ENCODE data around the gene MAPK14. TPM values are rescaled to one million over a fixed set of nuclear protein-coding genes. Genes with fewer than 3 reads are reported as not detected.

The MAPK14 gene
- total and polyA plus RNA-seq, 2 of the 4 experiments (the other 2 are of a cell fraction) = 28.4 to 74.4 TPM

GRCh38 chr6:36098253-36098919 lies 70.8 kb downstream of the MAPK14 start:
- H3K9me3 ChIP-seq (ENCODE audit: control insufficient read depth, insufficient read depth, low read length) = no peaks in the 10 kb centered on the region; the same call in 1 of the 2 replicates
- in situ Hi-C loops (cut with MboI; ENCODE audit: low sequenced_read_pairs) = loop anchor here (5.0 kb wide), 1 partner anchor 71 kb away; the partner anchor contains the start of gene MAPK14
- ChIA-PET POLR2A (ENCODE audit: unreplicated experiment) (no interaction called here), CTCF (no interaction called here)
- H4K91ac ChIP-seq (ENCODE audit: insufficient read depth, low read depth, low read length) = no peak overlapping the region
- H3K79me1 ChIP-seq (ENCODE audit: low read depth in 1 of 2, low read length in 2 of 2) = peaks cover 14 to 23% of the 10 kb centered on the region in 2 experiments; a peak in 2 of 4 replicates
- no peak overlapping the region for H3K23ac ChIP-seq (ENCODE audit: low read depth, low read length)
- DNase-seq (no peak), ATAC-seq (ENCODE audit: low read depth) (no peak)
- no peak overlapping the region for H4K8ac ChIP-seq (ENCODE audit: low read depth in 2 of 2, low read length in 2 of 2)
- no peak overlapping the region for H3K56ac ChIP-seq (ENCODE audit: extremely low read depth, insufficient read depth, low read length)
- no peak overlapping the region for H2BK120ac ChIP-seq (ENCODE audit: low read depth, low read length)
- intact Hi-C loops (cut with micrococcal nuclease) = loop anchor here (5.0 to 10.0 kb wide), 5 partner anchors 184 to 576 kb away; no protein-coding TSS in a partner anchor
- dilution Hi-C loops (cut with HindIII; ENCODE audit: low sequenced_read_pairs, unreplicated experiment) = no loop called here
- H3K27me3 ChIP-seq (ENCODE audit: control insufficient read depth, insufficient read depth, low read length) = no peaks in the 10 kb centered on the region
- H2BK20ac ChIP-seq (ENCODE audit: low read depth, low read length) = no peak overlapping the region
- H2AK9ac ChIP-seq (replicated peaks; ENCODE audit: low read depth, low read length, poor library complexity) = no peak overlapping the region
- H3K4me2 ChIP-seq (ENCODE audit: low read depth, low read length) = no peak overlapping the region
- H2AK5ac ChIP-seq (ENCODE audit: low read depth, low read length) = no peak overlapping the region
- peaks cover 3% of the 10 kb centered on the region; the same call in 1 of the 2 replicates for H3K9me1 ChIP-seq (ENCODE audit: insufficient read depth, low read length)
- no peak overlapping the region for H3K14ac ChIP-seq (replicated peaks; ENCODE audit: low read depth, low read length)
- H4K20me1 ChIP-seq (ENCODE audit: insufficient read depth, low read length) = 0 out of 2 replicates have a peak, but pooled peaks cover 7% of the 10 kb centered on the region
- H2AFZ ChIP-seq (replicated peaks; ENCODE audit: low read length, poor library complexity) = no peak overlapping the region
- no peak overlapping the region for H3K9ac ChIP-seq (ENCODE audit: low read depth, low read length)
- no peak overlapping the region for H3K18ac ChIP-seq (ENCODE audit: low read depth, low read length)
- WGBS, 2 experiments (ENCODE audit: extremely low coverage in 2 of 2, insufficient read length in 1 of 2) = no CpG with 5 or more reads among the region's 3 CpGs
- no peak overlapping the region for H2BK5ac ChIP-seq (ENCODE audit: low read depth, low read length, poor library complexity, severe bottlenecking)
- H3K4me1 ChIP-seq (ENCODE audit: control insufficient read depth, insufficient read depth, low read length) = peaks cover 2% of the 10 kb centered on the region; the same call in 1 of the 2 replicates
- TF ChIP-seq POLR2A (IDR thresholded peaks at IDR 0.05; ENCODE audit: low read depth, low read length) = no peak
- TF ChIP-seq ELK1 (IDR thresholded peaks at IDR 0.05; ENCODE audit: borderline replicate concordance, low read depth, low read length) = no peak
- TF ChIP-seq RAD21 (IDR thresholded peaks at IDR 0.05; ENCODE audit: low read length) = no peak
- no peak overlapping the region for H3K27ac ChIP-seq (ENCODE audit: insufficient read depth, low read length)
- H2BK15ac ChIP-seq (ENCODE audit: low read depth, low read length) = no peak overlapping the region
- no peak overlapping the region for H3K4me3 ChIP-seq (ENCODE audit: insufficient read depth, low read depth, low read length)
- no peak overlapping the region for H3K4ac ChIP-seq (ENCODE audit: low read depth, low read length)
- BruUV-seq (replicated peaks) = no TSS peak
- peaks cover 16% of the 10 kb centered on the region for H3K36me3 ChIP-seq (ENCODE audit: control insufficient read depth, insufficient read depth, low read length)
- H4K5ac ChIP-seq (ENCODE audit: low read depth, low read length) = no peak overlapping the region
